Endothelial cell of umbilical vein (primary cell): ENCODE measurements around the gene PIGB. TPM values are rescaled to one million over a fixed set of nuclear protein-coding genes. Genes with fewer than 3 reads are reported as not detected.
A peak's percentile ranks its signal among the peaks of the same experiment; 100 is the strongest.
"Not testable (repeated sequence)": the region's sequence is repeated elsewhere in the genome, so short reads cannot be mapped to it uniquely, and the experiment has no call there.

Experiments used
- BruUV-seq: library from RNA; stranded (reverse); fragments of 400-500 nt; replicated peaks from 2 replicates; lab custom pipeline; 2021; lab: Mats Ljungman, UMichigan
- CTCF ChIA-PET: fragments of 300-600, 350-600 bp; sonication (Branson Sonifier 250); formaldehyde crosslinking; loops from one replicate; lab custom pipeline; 2021; ENCODE audit warnings: antibody characterized with exemption, inconsistent platforms; lab: Charles Lee
- POLR2A ChIA-PET: fragments of 300-600, 350-600 bp; sonication (Branson Sonifier 250); formaldehyde crosslinking; loops from one replicate; lab custom pipeline; 2021; ENCODE audit warnings: antibody characterized with exemption, inconsistent platforms; lab: Charles Lee
- DNase-seq: peaks from one replicate; pipeline ENCODE4 v3.0.0-alpha.2; 2011; ENCODE audit warnings: low read depth, low spot score
- FAIRE-seq: peaks from 2 replicates; lab custom pipeline; 2011; peaks lifted over from hg19 to GRCh38; lab: Jason Lieb, UNC
- H2AFZ ChIP-seq: 2 replicates; pipeline ENCODE4 v1.6.0; 2012; ENCODE audit warnings: low read depth, low read length, control low read depth, inconsistent platforms
- H3K27ac ChIP-seq: 2 replicates; pipeline ENCODE4 v1.5.1; 2011; ENCODE audit warnings: low read depth, mild to moderate bottlenecking, control low read depth, low read length, moderate library complexity; ENCODE audit not compliant: insufficient read depth
- H3K27me3 ChIP-seq, 2 experiments: 2 replicates each; pipeline versions ENCODE4 v1.6.0 to v1.6.1; 2011; ENCODE audit warnings: low read length in 2 of 2, mixed read lengths in 1 of 2; ENCODE audit not compliant: control insufficient read depth in 2 of 2, insufficient read depth in 2 of 2
- H3K36me3 ChIP-seq, 2 experiments: 2 replicates in 1 of 2; 3 replicates in 1 of 2; pipeline ENCODE4 v1.5.1; 2011; ENCODE audit warnings: low read length in 2 of 2, mild to moderate bottlenecking in 1 of 2, moderate library complexity in 1 of 2; ENCODE audit not compliant: control insufficient read depth in 2 of 2, insufficient read depth in 2 of 2; ENCODE audit errors: extremely low read depth in 1 of 2
- H3K4me1 ChIP-seq: 3 replicates; pipeline ENCODE4 v1.5.1; 2011; ENCODE audit warnings: mild to moderate bottlenecking, low read length; ENCODE audit not compliant: control insufficient read depth, insufficient read depth; ENCODE audit errors: extremely low read depth
- H3K4me2 ChIP-seq: 2 replicates; pipeline ENCODE4 v1.6.1; 2011; ENCODE audit warnings: low read length, control low read depth, mixed read lengths; ENCODE audit not compliant: insufficient read depth
- H3K4me3 ChIP-seq, 3 experiments: fragments of 200-600 bp in 1 of 3; sonication (generic), shearing (Covaris generic) in 1 of 3; replicated peaks in 1 of 3; 2 replicates each; pipeline ENCODE4 v1.5.1; 2011 to 2016; ENCODE audit warnings: control low read depth in 3 of 3, low read length in 3 of 3, mild to moderate bottlenecking in 2 of 3, inconsistent platforms in 1 of 3, low read depth in 1 of 3, moderate library complexity in 1 of 3; ENCODE audit not compliant: insufficient read depth in 1 of 3
- H3K79me2 ChIP-seq: 2 replicates; pipeline ENCODE4 v1.6.0; 2012; ENCODE audit warnings: low read length, inconsistent platforms; ENCODE audit not compliant: control insufficient read depth, insufficient read depth
- H3K9ac ChIP-seq: replicated peaks from 2 replicates; pipeline ENCODE3; 2011; ENCODE audit warnings: low read length, control low read depth; ENCODE audit not compliant: insufficient read depth; ENCODE audit errors: extremely low read depth
- H3K9me1 ChIP-seq: replicated peaks from 3 replicates; pipeline ENCODE4 v1.6.0; 2011; ENCODE audit warnings: mild to moderate bottlenecking, low read length; ENCODE audit not compliant: control insufficient read depth, insufficient read depth; ENCODE audit errors: extremely low read depth
- H3K9me3 ChIP-seq: replicated peaks from 2 replicates; pipeline ENCODE4 v1.5.1; 2012; ENCODE audit warnings: low read length, inconsistent platforms; ENCODE audit not compliant: control insufficient read depth, insufficient read depth
- H4K20me1 ChIP-seq: replicated peaks from 2 replicates; pipeline ENCODE3; 2011; ENCODE audit warnings: mild to moderate bottlenecking, low read length; ENCODE audit not compliant: control insufficient read depth, insufficient read depth; ENCODE audit errors: extremely low read depth
- EZH2 ChIP-seq: IDR thresholded peaks from 2 replicates; pipeline ENCODE4 v1.6.1; 2012; ENCODE audit warnings: borderline replicate concordance, low read depth, mild to moderate bottlenecking, moderate library complexity, low read length, inconsistent platforms; ENCODE audit not compliant: severe bottlenecking
- FOS ChIP-seq: IDR thresholded peaks from 2 replicates; pipeline ENCODE4 v1.6.1; 2011; ENCODE audit warnings: mild to moderate bottlenecking, low read length, moderate library complexity, borderline replicate concordance; ENCODE audit not compliant: insufficient read depth
- GATA2 ChIP-seq: IDR thresholded peaks from 2 replicates; pipeline ENCODE4 v1.7.0; 2011; ENCODE audit warnings: low read depth, mild to moderate bottlenecking, moderate library complexity, mixed read lengths, low read length; ENCODE audit not compliant: insufficient read length, insufficient read depth
- JUN ChIP-seq: IDR thresholded peaks from 2 replicates; pipeline ENCODE4 v1.6.1; 2011; ENCODE audit warnings: borderline replicate concordance, low read depth; ENCODE audit not compliant: insufficient read length, insufficient read depth
- MYC ChIP-seq: IDR thresholded peaks from one replicate; pipeline ENCODE4 v1.6.1; 2011; ENCODE audit warnings: mild to moderate bottlenecking, low read depth, low read length
- POLR2A ChIP-seq: IDR thresholded peaks from 2 replicates; pipeline ENCODE4 v1.6.1; 2012; ENCODE audit warnings: low read depth, mild to moderate bottlenecking, control low read depth, low read length
- POLR2AphosphoS5 ChIP-seq: IDR thresholded peaks from 2 replicates; pipeline ENCODE4 v1.6.1; 2012; ENCODE audit warnings: low read depth, mild to moderate bottlenecking, control low read depth, low read length, moderate library complexity; ENCODE audit not compliant: insufficient read depth
- dilution Hi-C: fragments of 300-500 bp; cut with MboI; formaldehyde crosslinking; loops from one replicate; pipeline ENCODE4 v1.15.0; 2019; ENCODE audit warnings: low sequenced_read_pairs; ENCODE audit not compliant: extremely low pct_ligation_motif_present
- intact Hi-C: fragments of 100-400 bp; cut with micrococcal nuclease; formaldehyde crosslinking; loops from one replicate; pipeline ENCODE4 v1.10.0; 2022
- polyA plus RNA-seq, 4 experiments: library from polyadenylated mRNA; depleted of rRNA in 3 of 4; stranded (reverse) in 3 of 4; unstranded in 1 of 4; fragments of >200 nt; gene quantifications; 2 replicates each; pipeline versions ENCODE4 v1.2.1 to v1.2.3, GENCODE V29; 2011 to 2012; ENCODE audit warnings: missing spikeins in 1 of 4
- total RNA-seq: library from RNA; stranded (reverse); gene quantifications from 2 replicates; pipeline ENCODE4 v1.2.3, GENCODE V29; 2021
- TF ChIP-seq, protein P1 (sequence below), 2 donors: IDR thresholded peaks; 1 replicate in 1 of 2; 2 replicates in 1 of 2; pipeline ENCODE4 v1.5.1; 2011; ENCODE audit warnings: low read length in 2 of 2, mild to moderate bottlenecking in 2 of 2, moderate library complexity in 2 of 2, control low read depth in 1 of 2, inconsistent platforms in 1 of 2, low read depth in 1 of 2; ENCODE audit not compliant: insufficient read depth in 1 of 2; ENCODE audit errors: extremely low read depth in 1 of 2
- TF ChIP-seq, protein P2 (sequence below): IDR thresholded peaks from 2 replicates; pipeline ENCODE4 v1.6.1; 2011; ENCODE audit not compliant: insufficient read depth, insufficient read length

PIGB gene
- total and polyA plus RNA-seq, 2 donors (not counting 3 experiments of a cell fraction or from before 2014, with no cell fraction given), result 14.1 to 23.9 TPM

DNA sequence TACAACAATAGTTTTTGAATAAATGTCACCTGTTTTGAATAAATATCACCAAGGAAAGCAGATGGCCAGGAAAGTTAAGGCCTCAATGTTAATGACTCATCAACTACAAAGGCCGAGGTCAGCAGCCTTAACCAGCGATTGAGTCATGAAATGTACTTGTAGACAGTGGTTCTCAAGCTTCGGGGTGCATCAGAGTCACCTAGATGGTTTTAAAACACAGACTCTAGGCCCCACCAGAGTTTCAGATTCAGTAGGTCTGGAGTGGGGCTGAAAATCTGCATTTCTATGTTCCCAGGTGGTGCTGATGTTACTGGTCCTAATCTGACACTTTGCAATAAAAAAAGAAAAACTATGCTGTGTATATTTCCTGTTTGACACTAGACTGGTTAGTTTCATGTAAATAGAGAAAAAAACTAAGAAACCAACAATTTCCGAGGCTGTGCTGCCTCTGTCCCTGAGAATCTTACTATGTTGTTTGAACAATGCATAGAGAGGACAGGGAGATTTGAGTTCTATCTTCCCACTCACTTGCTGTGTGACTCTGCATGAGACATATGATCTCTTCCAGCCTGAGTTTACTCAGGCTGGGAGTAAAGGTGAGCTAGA lies 39.2 kb upstream of the PIGB start:
- DNase-seq (peak; percentile 84), FAIRE-seq (peak; percentile 66)
- H3K27me3 ChIP-seq, result no peaks in the 10 kb centered on the region
- H3K79me2 ChIP-seq, result peaks cover 8% of the 10 kb centered on the region
- peak overlapping the region; percentile 86 for H3K27ac ChIP-seq
- no peaks in the 10 kb centered on the region for H3K9me3 ChIP-seq
- no peak overlapping the region for H3K4me3 ChIP-seq
- H3K9me1 ChIP-seq, result peaks cover 2% of the 10 kb centered on the region
- no TSS peak for BruUV-seq
- intact Hi-C loops (loop anchor here (1.0 kb wide), 1 partner anchor 9 kb away; the partner anchor contains the start of gene RAB27A), dilution Hi-C loops (no loop called here)
- CTCF ChIA-PET, result no interaction called here
- TF ChIP-seq POLR2A (no peak), GATA2 (peak; percentile 78), MYC (no peak), EZH2 (no peak), POLR2AphosphoS5 (peak; percentile 55), FOS (peak; percentile 93), JUN (peak; percentile 95)
- TF ChIP-seq, protein P1, sequence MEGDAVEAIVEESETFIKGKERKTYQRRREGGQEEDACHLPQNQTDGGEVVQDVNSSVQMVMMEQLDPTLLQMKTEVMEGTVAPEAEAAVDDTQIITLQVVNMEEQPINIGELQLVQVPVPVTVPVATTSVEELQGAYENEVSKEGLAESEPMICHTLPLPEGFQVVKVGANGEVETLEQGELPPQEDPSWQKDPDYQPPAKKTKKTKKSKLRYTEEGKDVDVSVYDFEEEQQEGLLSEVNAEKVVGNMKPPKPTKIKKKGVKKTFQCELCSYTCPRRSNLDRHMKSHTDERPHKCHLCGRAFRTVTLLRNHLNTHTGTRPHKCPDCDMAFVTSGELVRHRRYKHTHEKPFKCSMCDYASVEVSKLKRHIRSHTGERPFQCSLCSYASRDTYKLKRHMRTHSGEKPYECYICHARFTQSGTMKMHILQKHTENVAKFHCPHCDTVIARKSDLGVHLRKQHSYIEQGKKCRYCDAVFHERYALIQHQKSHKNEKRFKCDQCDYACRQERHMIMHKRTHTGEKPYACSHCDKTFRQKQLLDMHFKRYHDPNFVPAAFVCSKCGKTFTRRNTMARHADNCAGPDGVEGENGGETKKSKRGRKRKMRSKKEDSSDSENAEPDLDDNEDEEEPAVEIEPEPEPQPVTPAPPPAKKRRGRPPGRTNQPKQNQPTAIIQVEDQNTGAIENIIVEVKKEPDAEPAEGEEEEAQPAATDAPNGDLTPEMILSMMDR (IDR thresholded peaks at IDR 0.05; ENCODE audit: extremely low read depth in 1 of 2, insufficient read depth in 1 of 2, low read depth in 1 of 2, low read length in 2 of 2), result no peak
- TF ChIP-seq, protein P2, sequence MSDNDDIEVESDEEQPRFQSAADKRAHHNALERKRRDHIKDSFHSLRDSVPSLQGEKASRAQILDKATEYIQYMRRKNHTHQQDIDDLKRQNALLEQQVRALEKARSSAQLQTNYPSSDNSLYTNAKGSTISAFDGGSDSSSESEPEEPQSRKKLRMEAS, result no peak
- no peaks in the 10 kb centered on the region for H4K20me1 ChIP-seq
- POLR2A ChIA-PET, result no interaction called here
- H3K4me1 ChIP-seq, result peaks cover 39% of the 10 kb centered on the region
- H2AFZ ChIP-seq, result no peak overlapping the region
- peak overlapping the region; percentile 38 for H3K4me2 ChIP-seq
- no peaks in the 10 kb centered on the region for H3K36me3 ChIP-seq
- peak overlapping the region; percentile 4 for H3K9ac ChIP-seq

DNA sequence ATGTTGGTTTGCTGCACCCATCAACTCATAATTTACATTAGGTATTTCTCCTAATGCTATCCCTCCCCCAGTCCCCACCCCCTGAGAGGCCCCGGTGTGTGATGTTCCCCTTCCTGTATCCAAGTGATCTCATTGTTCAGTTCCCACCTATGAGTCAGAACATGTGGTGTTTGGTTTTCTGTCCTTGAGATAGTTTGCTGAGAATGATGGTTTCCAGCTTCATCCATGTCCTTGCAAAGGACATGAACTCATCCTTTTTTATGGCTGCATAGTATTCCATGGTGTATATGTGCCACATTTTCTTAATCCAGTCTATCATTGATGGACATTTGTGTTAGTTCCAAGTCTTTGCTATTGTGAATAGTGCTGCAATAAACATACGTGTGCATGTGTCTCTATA lies 38.4 kb upstream of the PIGB start:
- BruUV-seq, dilution Hi-C loops, H3K36me3 ChIP-seq, H3K9me3 ChIP-seq, DNase-seq, FAIRE-seq, H2AFZ ChIP-seq, intact Hi-C loops, H3K4me3 ChIP-seq, H3K27ac ChIP-seq, POLR2A ChIA-PET, H4K20me1 ChIP-seq, H3K27me3 ChIP-seq, H3K9ac ChIP-seq, H3K9me1 ChIP-seq, H3K79me2 ChIP-seq, H3K4me2 ChIP-seq: not testable (repeated sequence)
- CTCF ChIA-PET, result interaction anchor here (1.0 kb wide), 1 partner anchor 52 kb away, joined by 3 read pairs; no protein-coding TSS in a partner anchor
- peaks cover 39% of the 10 kb centered on the region for H3K4me1 ChIP-seq
